ENCODE data around the gene MSMO1. TPM values are rescaled to one million over a fixed set of nuclear protein-coding genes. Genes with fewer than 3 reads are reported as not detected.

MSMO1 gene
- total RNA-seq, 2 donors from 2014 or later: 106 to 109 TPM

DNA sequence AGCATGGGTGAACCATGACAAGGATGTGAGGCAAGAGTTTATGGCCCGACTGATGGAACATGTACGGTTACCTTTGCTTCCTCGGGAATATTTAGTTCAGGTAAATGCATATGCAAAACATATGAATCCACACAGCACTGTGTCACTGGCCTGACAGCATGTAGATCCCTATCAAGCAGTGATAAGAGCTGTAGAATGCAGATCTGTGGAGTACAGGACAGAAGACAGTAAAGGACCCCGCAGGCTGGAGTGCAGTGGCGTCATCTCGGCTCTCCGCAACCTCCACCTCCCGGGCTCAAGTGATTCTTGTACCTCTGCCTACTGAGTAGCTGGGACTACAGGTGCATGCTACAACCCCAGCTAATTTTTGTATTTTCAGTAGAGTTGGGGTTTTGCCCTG is 29.8 kb upstream of the MSMO1 start:
- Mint-ChIP-seq H3K27me3 (ENCODE audit: insufficient read depth) (no peaks in the 10 kb centered on the region), H3K27ac (no peak overlapping the region), H3K4me1 (peaks cover 11% of the 10 kb centered on the region), H3K4me3 (no peak overlapping the region), H3K36me3 (ENCODE audit: low read depth) (peaks cover 6% of the 10 kb centered on the region), H3K9me3 (no peaks in the 10 kb centered on the region)
- no peaks in the 10 kb centered on the region for H3K4me1 ChIP-seq (ENCODE audit: control insufficient read depth, insufficient read depth, low read length)
- no peak overlapping the region for H3K4me3 ChIP-seq (ENCODE audit: low read length)
- H3K36me3 ChIP-seq (ENCODE audit: control insufficient read depth, insufficient read depth, low read length): peaks cover 22% of the 10 kb centered on the region
- H3K9ac ChIP-seq (ENCODE audit: extremely low read depth, low read length, poor library complexity, severe bottlenecking): no peak overlapping the region
- H3K27me3 ChIP-seq (ENCODE audit: control insufficient read depth, insufficient read depth, low read length, poor library complexity, severe bottlenecking): no peaks in the 10 kb centered on the region
- DNase-seq: no peak
- whole genome bisulfite sequencing, 2 experiments (ENCODE audit: insufficient coverage in 1 of 2, insufficient read length in 1 of 2): 96 to 100% methylated on average over 5 to 8 of the region's 8 CpGs
- no peak overlapping the region for H3K27ac ChIP-seq (ENCODE audit: low read depth, low read length)
- H3K9me3 ChIP-seq (ENCODE audit: control insufficient read depth, low read length): no peaks in the 10 kb centered on the region
- TF ChIP-seq, protein P1, sequence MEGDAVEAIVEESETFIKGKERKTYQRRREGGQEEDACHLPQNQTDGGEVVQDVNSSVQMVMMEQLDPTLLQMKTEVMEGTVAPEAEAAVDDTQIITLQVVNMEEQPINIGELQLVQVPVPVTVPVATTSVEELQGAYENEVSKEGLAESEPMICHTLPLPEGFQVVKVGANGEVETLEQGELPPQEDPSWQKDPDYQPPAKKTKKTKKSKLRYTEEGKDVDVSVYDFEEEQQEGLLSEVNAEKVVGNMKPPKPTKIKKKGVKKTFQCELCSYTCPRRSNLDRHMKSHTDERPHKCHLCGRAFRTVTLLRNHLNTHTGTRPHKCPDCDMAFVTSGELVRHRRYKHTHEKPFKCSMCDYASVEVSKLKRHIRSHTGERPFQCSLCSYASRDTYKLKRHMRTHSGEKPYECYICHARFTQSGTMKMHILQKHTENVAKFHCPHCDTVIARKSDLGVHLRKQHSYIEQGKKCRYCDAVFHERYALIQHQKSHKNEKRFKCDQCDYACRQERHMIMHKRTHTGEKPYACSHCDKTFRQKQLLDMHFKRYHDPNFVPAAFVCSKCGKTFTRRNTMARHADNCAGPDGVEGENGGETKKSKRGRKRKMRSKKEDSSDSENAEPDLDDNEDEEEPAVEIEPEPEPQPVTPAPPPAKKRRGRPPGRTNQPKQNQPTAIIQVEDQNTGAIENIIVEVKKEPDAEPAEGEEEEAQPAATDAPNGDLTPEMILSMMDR (conservative IDR thresholded peaks at IDR 0.05): no peak

DNA sequence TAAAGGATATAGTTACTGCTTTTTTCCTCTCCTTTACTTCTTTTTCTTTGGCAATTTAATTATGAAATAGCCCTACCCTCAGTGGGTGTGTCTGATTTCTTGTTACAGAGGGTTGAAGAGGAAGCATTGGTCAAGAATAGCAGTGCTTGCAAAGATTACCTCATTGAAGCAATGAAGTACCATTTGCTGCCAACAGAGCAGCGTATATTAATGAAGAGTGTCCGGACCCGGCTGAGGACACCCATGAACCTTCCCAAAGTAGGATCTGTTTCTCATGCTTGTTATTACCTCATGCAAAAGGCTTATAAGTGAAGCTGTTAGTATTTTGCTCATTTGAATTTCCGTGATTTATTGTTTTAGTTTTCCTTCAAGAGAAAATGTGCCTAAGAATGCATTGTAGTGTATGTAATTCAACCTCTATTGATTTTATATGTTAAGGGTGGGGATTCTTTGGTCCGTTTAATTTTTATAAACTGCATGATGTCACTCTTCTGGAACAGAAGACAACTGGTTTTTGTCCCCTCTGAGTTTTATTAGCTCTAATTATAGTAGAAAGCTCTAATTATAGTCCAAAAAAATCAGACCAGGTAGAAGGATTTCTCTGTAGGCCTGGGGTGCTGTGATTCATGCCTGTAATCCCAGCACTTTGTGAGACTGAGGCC is 27.9 kb upstream of the MSMO1 start:
- no peaks in the 10 kb centered on the region for H3K27me3 ChIP-seq (ENCODE audit: control insufficient read depth, insufficient read depth, low read length, poor library complexity, severe bottlenecking)
- H3K4me3 Mint-ChIP-seq: no peak overlapping the region
- H3K9ac ChIP-seq (ENCODE audit: extremely low read depth, low read length, poor library complexity, severe bottlenecking): no peak overlapping the region
- H3K36me3 Mint-ChIP-seq (ENCODE audit: low read depth): peaks cover 6% of the 10 kb centered on the region
- H3K9me3 ChIP-seq (ENCODE audit: control insufficient read depth, low read length): no peaks in the 10 kb centered on the region
- H3K27ac Mint-ChIP-seq: no peak overlapping the region
- H3K27me3 Mint-ChIP-seq (ENCODE audit: insufficient read depth): no peaks in the 10 kb centered on the region
- TF ChIP-seq, protein P1 (conservative IDR thresholded peaks at IDR 0.05): no peak
- peaks cover 5% of the 10 kb centered on the region for H3K4me1 Mint-ChIP-seq
- peaks cover 26% of the 10 kb centered on the region for H3K36me3 ChIP-seq (ENCODE audit: control insufficient read depth, insufficient read depth, low read length)
- no peaks in the 10 kb centered on the region for H3K9me3 Mint-ChIP-seq
- H3K4me3 ChIP-seq (ENCODE audit: low read length): no peak overlapping the region
- WGBS, 2 experiments (ENCODE audit: insufficient coverage in 1 of 2, insufficient read length in 1 of 2): 96 to 100% methylated on average over 5 of the region's 5 CpGs
- DNase-seq: no peak
- no peak overlapping the region for H3K27ac ChIP-seq (ENCODE audit: low read depth, low read length)
- no peaks in the 10 kb centered on the region for H3K4me1 ChIP-seq (ENCODE audit: control insufficient read depth, insufficient read depth, low read length)

DNA sequence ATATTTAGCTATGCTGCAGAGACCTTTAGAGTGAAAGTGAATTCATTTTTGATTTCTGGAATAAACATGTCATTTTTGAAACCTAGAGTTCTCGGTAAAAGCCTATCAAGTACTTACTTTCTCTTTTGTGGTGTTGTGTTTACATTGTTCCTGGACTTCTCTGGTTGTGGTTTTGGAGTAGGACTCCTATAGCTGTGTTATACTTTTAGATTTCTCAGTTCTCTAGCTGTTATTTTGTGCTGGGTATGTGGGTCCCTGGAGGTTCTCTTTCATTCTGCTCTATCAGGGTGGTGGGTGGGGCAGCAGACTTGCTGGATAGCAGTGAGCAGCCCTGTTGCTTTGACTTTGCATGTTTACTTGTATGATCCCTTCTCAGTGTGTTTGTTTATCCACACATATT is 25.6 kb upstream of the MSMO1 start:
- Histone ChIP-seq H3K36me3 (ENCODE audit: control insufficient read depth, insufficient read depth, low read length) (peaks cover 26% of the 10 kb centered on the region), H3K9me3 (ENCODE audit: control insufficient read depth, low read length) (no peaks in the 10 kb centered on the region), H3K27me3 (ENCODE audit: control insufficient read depth, insufficient read depth, low read length, poor library complexity, severe bottlenecking) (no peaks in the 10 kb centered on the region), H3K4me1 (ENCODE audit: control insufficient read depth, insufficient read depth, low read length) (no peaks in the 10 kb centered on the region), H3K4me3 (ENCODE audit: low read length) (no peak overlapping the region), H3K9ac (ENCODE audit: extremely low read depth, low read length, poor library complexity, severe bottlenecking) (no peak overlapping the region), H3K27ac (ENCODE audit: low read depth, low read length) (no peak overlapping the region)
- Mint-ChIP-seq H3K4me1 (no peaks in the 10 kb centered on the region), H3K4me3 (no peak overlapping the region), H3K36me3 (ENCODE audit: low read depth) (peaks cover 6% of the 10 kb centered on the region), H3K27me3 (ENCODE audit: insufficient read depth) (no peaks in the 10 kb centered on the region), H3K27ac (no peak overlapping the region), H3K9me3 (no peaks in the 10 kb centered on the region)
- TF ChIP-seq, protein P1 (conservative IDR thresholded peaks at IDR 0.05): no peak
- 88% methylated on average over 1 of the region's 1 CpG; no CpG with 5 or more reads in 1 of the 2 experiments for WGBS, 2 experiments (ENCODE audit: insufficient coverage in 1 of 2, insufficient read length in 1 of 2)
- DNase-seq: no peak
